Hematopoietic multipotent progenitor cell treated with erythropoietin and hydrocortisone succinate and interleukin-3 and kit ligand, for 6 days (in vitro differentiated cells): ENCODE data around the gene TMEM164.
"Not testable (repeated sequence)": the region's sequence is repeated elsewhere in the genome, so short reads cannot be mapped to it uniquely, and the experiment has no call there.

Source experiments
- DNase-seq: peaks from one replicate; pipeline ENCODE4 v3.0.0-alpha.2; 2015

The TMEM164 gene

GRCh38 chrX:110002300-110003166, at the start of gene TMEM164:
TSS of gene TMEM164 (plus strand) at chrX:110003114. CDS start at chrX:110003775, 661 bp downstream.
- peak; percentile 90 for DNase-seq

DNA sequence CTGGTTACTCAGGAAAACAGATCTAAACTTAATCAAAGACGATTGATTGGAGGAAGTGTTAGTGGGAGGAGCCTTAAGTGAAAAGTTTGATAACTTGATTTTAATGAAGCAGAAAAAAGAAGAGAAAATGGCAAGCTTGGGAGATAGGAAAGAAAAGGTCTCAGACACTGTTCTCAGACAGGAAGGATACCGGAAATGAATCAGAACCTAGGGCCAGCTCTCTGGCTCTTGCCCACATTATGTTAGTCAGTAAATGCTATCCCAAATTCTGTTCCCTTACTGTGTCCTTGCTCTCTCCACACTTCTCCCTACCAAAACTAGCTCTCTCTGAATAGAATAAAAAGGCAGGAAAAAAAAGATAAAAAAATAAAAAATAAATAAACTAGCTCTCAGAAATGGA, 48.6 kb upstream of the TMEM164 start:
- no peak for DNase-seq

- no peak for DNase-seq
Measured at GRCh38 chrX:109954955-109955354, 48.0 kb upstream of the TMEM164 start.

DNA sequence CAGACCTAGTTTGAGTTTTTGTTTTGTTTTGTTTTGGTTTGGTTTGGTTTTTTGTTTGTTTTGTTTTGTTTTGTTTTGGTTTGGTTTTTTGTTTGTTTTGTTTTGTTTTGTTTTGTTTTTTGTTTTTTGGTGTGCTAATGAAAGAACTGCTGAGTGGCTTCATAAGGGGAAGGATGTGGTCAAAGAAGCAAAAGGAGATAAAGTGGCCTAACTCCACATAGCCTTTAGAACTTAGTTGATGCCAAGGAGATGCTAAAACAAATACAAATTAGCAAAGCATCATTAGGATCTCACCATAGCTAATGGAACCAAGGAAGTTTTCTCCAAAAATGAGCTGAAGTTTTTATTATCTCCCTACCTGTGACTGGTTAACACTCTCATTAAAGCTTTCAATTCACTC, 44.6 kb upstream of the TMEM164 start:
- peak; percentile 62 for DNase-seq

DNA sequence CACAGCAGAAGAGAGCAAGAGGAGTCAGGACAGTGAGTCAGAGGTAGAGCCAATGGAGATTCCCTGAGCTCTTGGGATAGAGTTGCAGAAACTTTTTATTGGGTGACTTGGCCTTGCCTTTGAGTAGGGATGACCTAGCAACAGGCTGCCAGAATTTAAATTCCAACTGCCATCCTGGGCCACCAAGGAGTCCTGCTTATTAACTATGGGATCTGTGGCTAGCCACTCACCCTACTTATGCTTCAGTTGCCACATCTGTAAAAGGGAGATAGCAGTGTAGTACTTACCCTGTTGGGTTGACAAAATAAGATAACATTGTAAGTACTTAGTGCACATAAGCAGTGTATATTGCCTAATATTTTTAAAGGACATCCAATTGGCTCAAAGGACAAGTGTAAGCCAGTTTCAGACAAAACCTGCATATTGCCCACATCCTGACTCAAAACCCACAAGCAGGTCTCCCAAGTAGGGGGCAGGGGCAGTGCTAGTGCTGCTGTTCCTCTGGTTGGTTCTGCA, 43.5 kb upstream of the TMEM164 start:
- peak; percentile 95 for DNase-seq

DNA sequence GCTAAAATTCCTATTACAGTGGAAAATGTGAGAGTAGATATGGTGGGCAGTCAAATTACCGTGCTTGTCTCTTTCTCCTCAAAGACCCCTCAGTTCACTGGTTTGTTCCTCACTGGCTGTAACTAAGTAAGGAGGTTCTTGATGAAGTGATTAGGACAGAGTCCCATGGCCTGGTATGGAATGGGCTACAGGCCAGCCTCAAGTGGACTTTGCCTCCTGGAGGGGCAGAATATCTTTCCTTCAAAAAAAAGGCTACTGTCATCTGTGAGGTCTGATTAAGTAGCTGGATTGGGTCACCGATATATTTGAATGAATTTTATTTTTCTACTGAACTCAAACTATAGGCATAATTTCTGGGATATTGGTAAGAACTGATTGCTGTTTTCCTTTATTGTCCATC, 38.5 kb upstream of the TMEM164 start:
- DNase-seq = no peak

DNA sequence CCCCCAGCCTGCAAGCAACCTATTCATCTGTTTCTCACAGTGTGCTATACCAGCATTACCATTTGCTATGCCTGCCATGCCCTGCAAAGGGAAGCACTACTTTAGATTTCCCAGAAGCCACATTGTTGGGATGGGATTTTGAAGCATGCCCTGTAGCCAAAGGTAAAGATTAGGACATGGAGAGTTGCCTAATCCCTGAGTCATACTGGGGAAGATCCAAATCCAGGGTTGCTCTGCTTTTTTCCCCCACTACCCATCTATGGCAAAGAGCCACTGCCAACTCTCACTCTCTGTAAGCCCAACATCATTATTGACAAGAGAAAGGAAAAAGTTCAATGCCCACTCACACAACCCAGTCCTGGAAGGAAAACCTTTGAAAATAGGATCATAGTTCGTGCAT, 36.7 kb upstream of the TMEM164 start:
- no peak for DNase-seq

- no peak for DNase-seq
Measured at GRCh38 chrX:109967156-109967555, 35.8 kb upstream of the TMEM164 start.

GRCh38 chrX:109970841-109971240, 32.1 kb upstream of the TMEM164 start:
- not testable (repeated sequence) for DNase-seq

DNA sequence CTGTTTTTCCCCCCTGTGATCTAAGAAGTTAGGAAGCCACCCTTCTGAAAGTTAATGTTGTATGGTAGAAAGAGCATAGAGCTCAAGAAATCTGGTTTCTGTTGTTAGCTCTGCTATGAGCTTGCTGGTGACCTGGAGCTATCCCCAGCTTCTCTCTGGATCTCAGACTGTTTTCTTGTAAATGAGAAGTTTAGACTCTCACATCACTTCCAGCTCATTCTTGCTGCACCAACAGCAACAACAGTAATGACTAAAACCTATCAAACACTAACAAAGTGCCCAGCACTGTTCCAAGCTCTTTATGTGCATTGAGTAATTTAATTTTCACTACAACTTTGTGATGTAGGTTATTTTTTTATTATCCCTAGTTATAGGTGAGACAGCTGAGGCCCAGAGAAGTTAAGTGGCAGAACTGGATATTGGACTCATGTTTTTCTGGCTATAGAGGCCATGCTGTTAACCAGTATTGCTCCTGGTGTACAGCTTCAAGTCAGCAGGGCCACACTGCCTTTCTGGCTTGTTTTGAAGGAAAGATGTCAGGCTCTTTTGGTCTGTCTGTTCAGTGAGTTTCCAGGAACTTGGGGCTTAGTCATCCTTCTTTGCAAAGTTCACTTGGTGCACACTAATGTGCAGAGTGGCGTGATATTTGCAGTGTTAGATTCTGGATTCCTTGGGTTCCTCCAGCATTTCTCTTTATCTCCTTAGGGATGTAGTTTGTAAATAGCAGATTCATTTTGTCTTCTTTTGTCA, 27.8 kb upstream of the TMEM164 start:
- DNase-seq = no peak

- not testable (repeated sequence) for DNase-seq
Measured at GRCh38 chrX:109985210-109985609, 17.7 kb upstream of the TMEM164 start.

GRCh38 chrX:109987884-109988283, 15.0 kb upstream of the TMEM164 start:
- DNase-seq = no peak

- DNase-seq = no peak
Measured at GRCh38 chrX:109990582-109991276, 12.2 kb upstream of the TMEM164 start.

- no peak for DNase-seq
Measured at GRCh38 chrX:109992203-109992602, 10.7 kb upstream of the TMEM164 start.

GRCh38 chrX:109995155-109995554, 7.8 kb upstream of the TMEM164 start:
- no peak for DNase-seq

DNA sequence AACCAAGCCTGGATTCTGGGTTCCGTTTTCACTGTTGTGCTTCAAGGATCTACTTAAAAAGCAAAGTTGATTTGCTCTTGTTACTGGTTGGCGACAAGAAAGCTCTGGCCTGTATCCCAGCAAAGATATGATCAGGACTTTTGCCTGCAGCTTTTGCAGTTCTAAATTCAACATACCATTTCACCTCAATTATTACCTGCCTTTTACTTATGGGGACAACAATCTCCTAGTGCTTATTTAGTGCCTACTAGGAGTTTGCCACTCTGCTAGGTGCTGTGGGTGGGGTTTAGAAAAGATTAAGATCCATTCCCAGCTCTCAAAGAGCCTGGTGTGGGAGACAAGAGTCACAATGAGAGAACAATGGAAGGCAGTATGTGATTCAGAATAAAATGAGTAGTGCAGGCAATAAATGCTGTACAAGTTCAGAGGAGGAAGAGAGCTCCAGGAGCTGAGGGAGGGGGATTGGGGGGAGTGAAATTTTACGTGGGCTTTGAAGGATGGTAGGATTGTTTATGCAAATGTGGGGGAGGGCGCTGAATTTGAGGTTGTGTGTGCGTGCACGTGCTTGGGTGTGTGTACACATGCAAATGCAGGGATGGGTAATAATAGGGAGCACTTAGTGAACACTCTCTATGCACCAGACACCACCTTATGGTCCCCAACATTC, 5.0 kb upstream of the TMEM164 start:
- no peak for DNase-seq

- DNase-seq = no peak
Measured at GRCh38 chrX:110000000-110000399, 2.9 kb upstream of the TMEM164 start.

DNA sequence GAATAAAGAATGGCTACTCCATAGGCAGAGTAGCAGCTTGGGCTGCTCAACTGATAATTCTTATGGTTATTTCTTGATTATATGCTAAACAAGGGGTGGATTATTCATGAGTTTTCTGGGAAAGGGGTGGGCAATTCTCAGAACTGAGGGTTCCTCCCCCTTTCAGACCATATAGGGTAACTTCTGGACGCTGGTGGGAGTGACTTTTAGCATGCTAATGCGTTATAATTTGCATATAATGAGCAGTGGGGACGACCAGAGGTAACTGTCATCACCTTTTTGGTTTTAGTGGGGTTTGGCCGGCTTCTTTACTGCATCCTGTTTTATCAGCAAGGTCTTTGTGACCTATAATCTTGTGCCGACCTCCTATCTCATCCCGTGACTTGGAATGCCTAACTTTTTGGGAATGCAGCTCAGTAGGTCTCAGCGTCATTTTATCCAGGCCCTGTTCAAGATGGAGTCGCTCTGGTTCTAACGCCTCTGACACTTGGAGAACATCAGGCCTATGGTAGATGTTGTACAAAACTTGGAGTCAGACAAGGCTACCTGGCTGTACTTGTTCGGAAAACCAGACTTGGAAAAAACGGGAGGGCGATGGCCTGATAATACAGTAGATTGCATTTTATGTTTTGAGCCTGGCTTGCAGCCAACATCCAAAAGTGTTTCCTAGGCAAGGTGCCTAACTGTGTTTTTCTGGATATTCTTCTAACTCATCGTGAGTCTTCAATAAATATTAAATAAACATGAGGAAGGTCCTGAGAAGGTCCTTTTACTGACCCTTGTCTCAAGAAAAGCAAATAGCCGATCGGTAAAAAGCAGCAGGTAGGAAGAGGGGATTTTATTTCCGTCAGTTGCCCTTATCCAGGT, 1.8 kb upstream of the TMEM164 start:
- no peak for DNase-seq

DNA sequence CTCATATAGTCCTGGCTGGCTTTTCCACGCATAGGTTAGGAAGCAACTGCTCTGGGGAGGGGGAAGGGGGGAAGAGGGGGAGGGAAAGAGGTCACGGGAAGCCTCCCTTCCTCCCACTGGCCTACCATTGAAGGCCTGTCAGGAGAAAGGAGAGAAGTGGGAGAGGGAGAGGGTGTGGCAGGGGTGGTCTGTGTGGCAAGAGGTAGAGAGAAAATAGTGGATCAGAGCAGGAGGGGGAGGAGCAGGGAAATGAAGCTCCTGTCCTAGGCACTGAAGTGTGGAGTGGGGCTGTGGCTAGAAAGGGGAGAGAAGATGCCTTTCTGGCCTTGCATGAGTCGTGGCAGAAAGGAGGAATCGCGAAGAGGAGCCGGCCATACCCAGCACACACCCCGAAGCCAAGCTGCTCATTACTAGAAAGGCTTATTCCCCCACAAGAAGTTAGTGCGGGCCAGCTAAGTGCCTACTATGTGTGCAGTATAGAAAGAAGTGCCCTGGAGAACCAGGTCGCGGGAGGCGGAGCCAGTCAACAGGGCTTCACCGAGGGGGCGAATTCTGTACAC, 1.1 kb upstream of the TMEM164 start:
- DNase-seq = no peak

- no peak for DNase-seq
Measured at GRCh38 chrX:110003167-110004156, 548 bp downstream of the TMEM164 start.
